GM12878 (cell line): Measurements from ENCODE around the gene UFSP2.

Source experiments
- CBX3 ChIP-seq: fragments of 200-600 bp; sonication (generic); IDR thresholded peaks from 2 replicates; pipeline ENCODE4 v1.6.1; 2016; ENCODE audit warnings: low read depth, borderline replicate concordance
- CBX5 ChIP-seq: sonication (generic); IDR thresholded peaks from 2 replicates; pipeline ENCODE4 v1.6.1; 2016; ENCODE audit warnings: low read depth, moderate library complexity, mild to moderate bottlenecking, inconsistent platforms
- DPF2 ChIP-seq: fragments of 450-650 bp; IDR thresholded peaks from 2 replicates; pipeline ENCODE4 v1.6.1; 2017; ENCODE audit warnings: mild to moderate bottlenecking
- ETV6 ChIP-seq, 2 experiments: fragments of 450-650 bp in 1 of 2; IDR thresholded peaks in 1 of 2; conservative IDR thresholded peaks in 1 of 2; 2 replicates each; pipeline ENCODE4 v1.6.1; 2014; ENCODE audit warnings: antibody characterized with exemption in 1 of 2, borderline replicate concordance in 1 of 2, low read depth in 1 of 2, mild to moderate bottlenecking in 1 of 2, moderate library complexity in 1 of 2
- JUNB ChIP-seq: IDR thresholded peaks from 2 replicates; pipeline ENCODE4 v1.6.1; 2016; ENCODE audit warnings: antibody characterized with exemption, mild to moderate bottlenecking
- KAT2A ChIP-seq: conservative IDR thresholded peaks from 2 replicates; pipeline ENCODE4 v1.6.1; 2011; ENCODE audit warnings: low read depth, low read length; ENCODE audit not compliant: control insufficient read depth
- MYB ChIP-seq: fragments of 150-350 bp; IDR thresholded peaks from 2 replicates; pipeline ENCODE4 v1.6.1; 2014; ENCODE audit warnings: mild to moderate bottlenecking, low read depth, low read length, borderline replicate concordance
- MYC ChIP-seq: IDR thresholded peaks from 2 replicates; pipeline ENCODE4 v1.6.1; 2011; ENCODE audit warnings: mild to moderate bottlenecking, low read length, moderate library complexity, inconsistent platforms; ENCODE audit not compliant: insufficient read depth, insufficient replicate concordance, insufficient read length, severe bottlenecking
- POLR2A ChIP-seq: IDR thresholded peaks from 2 replicates; pipeline ENCODE4 v1.6.1; 2011; ENCODE audit warnings: low read depth, mild to moderate bottlenecking, low read length
- POLR2AphosphoS5 ChIP-seq: IDR thresholded peaks from 2 replicates; pipeline ENCODE4 v1.6.1; 2011; ENCODE audit warnings: mild to moderate bottlenecking, low read length, inconsistent platforms
- STAT3 ChIP-seq: IDR thresholded peaks from 2 replicates; pipeline ENCODE4 v1.6.1; 2011; ENCODE audit warnings: low read depth, low read length, improper control_type of control experiment
- TF ChIP-seq, protein P1 (sequence below), 3 experiments: IDR thresholded peaks in 2 of 3; conservative IDR thresholded peaks in 1 of 3; 2 replicates each; pipeline ENCODE4 v1.5.1; 2011; ENCODE audit warnings: low read depth in 3 of 3, low read length in 3 of 3, mild to moderate bottlenecking in 3 of 3, control low read depth in 2 of 3, moderate library complexity in 2 of 3, inconsistent platforms in 1 of 3, mixed read lengths in 1 of 3; ENCODE audit not compliant: control insufficient read depth in 2 of 3, insufficient read depth in 1 of 3; ENCODE audit errors: extremely low read depth in 1 of 3

DNA sequence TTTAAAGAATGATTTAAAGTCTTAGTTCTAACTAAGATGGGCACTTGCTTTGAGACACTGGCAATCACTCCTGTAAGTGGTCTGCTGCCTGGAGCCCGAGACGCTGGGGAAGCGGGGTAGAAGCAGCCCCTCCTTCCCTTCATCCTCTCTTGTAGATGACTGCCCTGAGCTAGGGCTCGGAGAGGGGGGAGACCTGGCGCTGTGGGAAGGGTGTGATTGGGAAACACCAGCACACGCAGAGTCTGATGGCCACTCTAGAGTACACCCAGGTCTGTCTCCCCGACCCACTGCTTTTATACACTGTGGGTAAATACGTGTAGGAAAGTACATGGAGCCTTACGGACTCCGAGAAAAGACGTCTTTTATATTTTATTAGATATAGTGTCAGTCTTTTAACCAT, 54.1 kb downstream of the UFSP2 start:
- TF ChIP-seq STAT3 (no peak), KAT2A (no peak), POLR2AphosphoS5 (no peak), MYC (no peak), POLR2A (peak; percentile 52; the same call in 1 of the 2 replicates), ETV6 (conservative IDR thresholded peaks at IDR 0.05 in 1 of 2, IDR thresholded peaks at IDR 0.05 in 1 of 2; ENCODE audit: borderline replicate concordance in 1 of 2, low read depth in 1 of 2) (no peak), CBX5 (no peak), MYB (no peak), CBX3 (no peak), JUNB (no peak), DPF2 (no peak)
- TF ChIP-seq, protein P1, sequence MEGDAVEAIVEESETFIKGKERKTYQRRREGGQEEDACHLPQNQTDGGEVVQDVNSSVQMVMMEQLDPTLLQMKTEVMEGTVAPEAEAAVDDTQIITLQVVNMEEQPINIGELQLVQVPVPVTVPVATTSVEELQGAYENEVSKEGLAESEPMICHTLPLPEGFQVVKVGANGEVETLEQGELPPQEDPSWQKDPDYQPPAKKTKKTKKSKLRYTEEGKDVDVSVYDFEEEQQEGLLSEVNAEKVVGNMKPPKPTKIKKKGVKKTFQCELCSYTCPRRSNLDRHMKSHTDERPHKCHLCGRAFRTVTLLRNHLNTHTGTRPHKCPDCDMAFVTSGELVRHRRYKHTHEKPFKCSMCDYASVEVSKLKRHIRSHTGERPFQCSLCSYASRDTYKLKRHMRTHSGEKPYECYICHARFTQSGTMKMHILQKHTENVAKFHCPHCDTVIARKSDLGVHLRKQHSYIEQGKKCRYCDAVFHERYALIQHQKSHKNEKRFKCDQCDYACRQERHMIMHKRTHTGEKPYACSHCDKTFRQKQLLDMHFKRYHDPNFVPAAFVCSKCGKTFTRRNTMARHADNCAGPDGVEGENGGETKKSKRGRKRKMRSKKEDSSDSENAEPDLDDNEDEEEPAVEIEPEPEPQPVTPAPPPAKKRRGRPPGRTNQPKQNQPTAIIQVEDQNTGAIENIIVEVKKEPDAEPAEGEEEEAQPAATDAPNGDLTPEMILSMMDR (IDR thresholded peaks at IDR 0.05 in 2 of 3, conservative IDR thresholded peaks at IDR 0.05 in 1 of 3; ENCODE audit: control insufficient read depth in 2 of 3, extremely low read depth in 1 of 3, insufficient read depth in 1 of 3, low read depth in 3 of 3, low read length in 3 of 3) = no peak
